ENCODE data around the gene RAB10. TPM values are rescaled to one million over a fixed set of nuclear protein-coding genes. Genes with fewer than 3 reads are reported as not detected.

The RAB10 gene
- total and polyA plus RNA-seq, 2 of the 13 experiments (the other 11 are each of a cell fraction or from before 2014, with no cell fraction given), result 48.2 to 120 TPM

DNA sequence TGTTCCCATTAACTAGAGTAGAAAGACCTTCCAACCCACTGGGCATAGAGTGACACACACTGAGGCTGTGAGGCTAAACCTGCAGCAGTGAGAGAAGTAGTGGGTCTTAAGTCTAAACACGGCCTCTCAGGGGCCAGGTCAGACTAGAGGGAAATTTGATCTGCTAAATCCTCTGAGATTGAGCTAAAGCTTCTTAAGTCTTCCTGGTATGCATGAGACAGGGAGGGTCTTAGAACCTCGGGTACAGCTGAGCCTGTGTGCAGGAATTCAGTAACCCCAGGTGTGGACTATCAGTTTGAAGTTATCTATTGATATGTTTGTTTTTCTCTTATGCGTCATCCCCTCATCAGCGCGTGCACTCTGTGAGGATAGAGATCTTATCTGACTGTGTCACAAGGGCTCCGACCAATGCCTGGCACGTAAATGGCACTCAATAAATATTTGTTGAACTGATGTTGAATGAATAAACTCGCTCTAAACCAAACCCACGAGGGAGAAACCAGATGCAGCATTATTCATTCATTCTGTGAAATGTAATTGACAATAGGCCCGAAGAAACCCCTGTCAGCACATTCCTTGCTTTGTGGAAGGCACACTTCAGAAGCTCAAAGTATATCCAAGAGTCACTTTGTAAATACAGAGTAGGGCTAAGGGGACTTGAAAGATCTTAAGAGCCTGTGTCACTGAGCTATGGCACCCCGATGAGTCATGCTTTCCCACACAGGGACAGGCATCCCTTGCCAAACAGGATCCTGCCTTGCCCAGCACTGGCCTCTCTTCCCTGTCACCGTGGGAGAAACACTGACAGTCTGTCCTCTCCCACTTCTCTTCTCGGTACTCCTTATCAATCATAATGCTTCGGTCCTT lies 21.7 kb upstream of the RAB10 start (continued):
- TF ChIP-seq, protein P1, sequence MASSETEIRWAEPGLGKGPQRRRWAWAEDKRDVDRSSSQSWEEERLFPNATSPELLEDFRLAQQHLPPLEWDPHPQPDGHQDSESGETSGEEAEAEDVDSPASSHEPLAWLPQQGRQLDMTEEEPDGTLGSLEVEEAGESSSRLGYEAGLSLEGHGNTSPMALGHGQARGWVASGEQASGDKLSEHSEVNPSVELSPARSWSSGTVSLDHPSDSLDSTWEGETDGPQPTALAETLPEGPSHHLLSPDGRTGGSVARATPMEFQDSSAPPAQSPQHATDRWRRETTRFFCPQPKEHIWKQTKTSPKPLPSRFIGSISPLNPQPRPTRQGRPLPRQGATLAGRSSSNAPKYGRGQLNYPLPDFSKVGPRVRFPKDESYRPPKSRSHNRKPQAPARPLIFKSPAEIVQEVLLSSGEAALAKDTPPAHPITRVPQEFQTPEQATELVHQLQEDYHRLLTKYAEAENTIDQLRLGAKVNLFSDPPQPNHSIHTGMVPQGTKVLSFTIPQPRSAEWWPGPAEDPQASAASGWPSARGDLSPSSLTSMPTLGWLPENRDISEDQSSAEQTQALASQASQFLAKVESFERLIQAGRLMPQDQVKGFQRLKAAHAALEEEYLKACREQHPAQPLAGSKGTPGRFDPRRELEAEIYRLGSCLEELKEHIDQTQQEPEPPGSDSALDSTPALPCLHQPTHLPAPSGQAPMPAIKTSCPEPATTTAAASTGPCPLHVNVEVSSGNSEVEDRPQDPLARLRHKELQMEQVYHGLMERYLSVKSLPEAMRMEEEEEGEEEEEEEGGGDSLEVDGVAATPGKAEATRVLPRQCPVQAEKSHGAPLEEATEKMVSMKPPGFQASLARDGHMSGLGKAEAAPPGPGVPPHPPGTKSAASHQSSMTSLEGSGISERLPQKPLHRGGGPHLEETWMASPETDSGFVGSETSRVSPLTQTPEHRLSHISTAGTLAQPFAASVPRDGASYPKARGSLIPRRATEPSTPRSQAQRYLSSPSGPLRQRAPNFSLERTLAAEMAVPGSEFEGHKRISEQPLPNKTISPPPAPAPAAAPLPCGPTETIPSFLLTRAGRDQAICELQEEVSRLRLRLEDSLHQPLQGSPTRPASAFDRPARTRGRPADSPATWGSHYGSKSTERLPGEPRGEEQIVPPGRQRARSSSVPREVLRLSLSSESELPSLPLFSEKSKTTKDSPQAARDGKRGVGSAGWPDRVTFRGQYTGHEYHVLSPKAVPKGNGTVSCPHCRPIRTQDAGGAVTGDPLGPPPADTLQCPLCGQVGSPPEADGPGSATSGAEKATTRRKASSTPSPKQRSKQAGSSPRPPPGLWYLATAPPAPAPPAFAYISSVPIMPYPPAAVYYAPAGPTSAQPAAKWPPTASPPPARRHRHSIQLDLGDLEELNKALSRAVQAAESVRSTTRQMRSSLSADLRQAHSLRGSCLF (CRISPR knock-in tag; IDR thresholded peaks at IDR 0.05; ENCODE audit: borderline replicate concordance), result no peak
- TF ChIP-seq SRSF1 (optimal IDR thresholded peaks at IDR 0.05; ENCODE audit: low read depth, low read length) (no peak), ZNF263 (CRISPR knock-in tag; IDR thresholded peaks at IDR 0.05) (no peak), ZBTB7B (CRISPR knock-in tag; IDR thresholded peaks at IDR 0.05) (no peak), NFIB (CRISPR knock-in tag; IDR thresholded peaks at IDR 0.05; ENCODE audit: borderline replicate concordance) (no peak), SYNCRIP (IDR thresholded peaks at IDR 0.05; ENCODE audit: insufficient read depth, low read depth, low read length) (no peak), ZNF296 (CRISPR knock-in tag; conservative IDR thresholded peaks at IDR 0.05) (no peak)
- TF ChIP-seq, protein P2, sequence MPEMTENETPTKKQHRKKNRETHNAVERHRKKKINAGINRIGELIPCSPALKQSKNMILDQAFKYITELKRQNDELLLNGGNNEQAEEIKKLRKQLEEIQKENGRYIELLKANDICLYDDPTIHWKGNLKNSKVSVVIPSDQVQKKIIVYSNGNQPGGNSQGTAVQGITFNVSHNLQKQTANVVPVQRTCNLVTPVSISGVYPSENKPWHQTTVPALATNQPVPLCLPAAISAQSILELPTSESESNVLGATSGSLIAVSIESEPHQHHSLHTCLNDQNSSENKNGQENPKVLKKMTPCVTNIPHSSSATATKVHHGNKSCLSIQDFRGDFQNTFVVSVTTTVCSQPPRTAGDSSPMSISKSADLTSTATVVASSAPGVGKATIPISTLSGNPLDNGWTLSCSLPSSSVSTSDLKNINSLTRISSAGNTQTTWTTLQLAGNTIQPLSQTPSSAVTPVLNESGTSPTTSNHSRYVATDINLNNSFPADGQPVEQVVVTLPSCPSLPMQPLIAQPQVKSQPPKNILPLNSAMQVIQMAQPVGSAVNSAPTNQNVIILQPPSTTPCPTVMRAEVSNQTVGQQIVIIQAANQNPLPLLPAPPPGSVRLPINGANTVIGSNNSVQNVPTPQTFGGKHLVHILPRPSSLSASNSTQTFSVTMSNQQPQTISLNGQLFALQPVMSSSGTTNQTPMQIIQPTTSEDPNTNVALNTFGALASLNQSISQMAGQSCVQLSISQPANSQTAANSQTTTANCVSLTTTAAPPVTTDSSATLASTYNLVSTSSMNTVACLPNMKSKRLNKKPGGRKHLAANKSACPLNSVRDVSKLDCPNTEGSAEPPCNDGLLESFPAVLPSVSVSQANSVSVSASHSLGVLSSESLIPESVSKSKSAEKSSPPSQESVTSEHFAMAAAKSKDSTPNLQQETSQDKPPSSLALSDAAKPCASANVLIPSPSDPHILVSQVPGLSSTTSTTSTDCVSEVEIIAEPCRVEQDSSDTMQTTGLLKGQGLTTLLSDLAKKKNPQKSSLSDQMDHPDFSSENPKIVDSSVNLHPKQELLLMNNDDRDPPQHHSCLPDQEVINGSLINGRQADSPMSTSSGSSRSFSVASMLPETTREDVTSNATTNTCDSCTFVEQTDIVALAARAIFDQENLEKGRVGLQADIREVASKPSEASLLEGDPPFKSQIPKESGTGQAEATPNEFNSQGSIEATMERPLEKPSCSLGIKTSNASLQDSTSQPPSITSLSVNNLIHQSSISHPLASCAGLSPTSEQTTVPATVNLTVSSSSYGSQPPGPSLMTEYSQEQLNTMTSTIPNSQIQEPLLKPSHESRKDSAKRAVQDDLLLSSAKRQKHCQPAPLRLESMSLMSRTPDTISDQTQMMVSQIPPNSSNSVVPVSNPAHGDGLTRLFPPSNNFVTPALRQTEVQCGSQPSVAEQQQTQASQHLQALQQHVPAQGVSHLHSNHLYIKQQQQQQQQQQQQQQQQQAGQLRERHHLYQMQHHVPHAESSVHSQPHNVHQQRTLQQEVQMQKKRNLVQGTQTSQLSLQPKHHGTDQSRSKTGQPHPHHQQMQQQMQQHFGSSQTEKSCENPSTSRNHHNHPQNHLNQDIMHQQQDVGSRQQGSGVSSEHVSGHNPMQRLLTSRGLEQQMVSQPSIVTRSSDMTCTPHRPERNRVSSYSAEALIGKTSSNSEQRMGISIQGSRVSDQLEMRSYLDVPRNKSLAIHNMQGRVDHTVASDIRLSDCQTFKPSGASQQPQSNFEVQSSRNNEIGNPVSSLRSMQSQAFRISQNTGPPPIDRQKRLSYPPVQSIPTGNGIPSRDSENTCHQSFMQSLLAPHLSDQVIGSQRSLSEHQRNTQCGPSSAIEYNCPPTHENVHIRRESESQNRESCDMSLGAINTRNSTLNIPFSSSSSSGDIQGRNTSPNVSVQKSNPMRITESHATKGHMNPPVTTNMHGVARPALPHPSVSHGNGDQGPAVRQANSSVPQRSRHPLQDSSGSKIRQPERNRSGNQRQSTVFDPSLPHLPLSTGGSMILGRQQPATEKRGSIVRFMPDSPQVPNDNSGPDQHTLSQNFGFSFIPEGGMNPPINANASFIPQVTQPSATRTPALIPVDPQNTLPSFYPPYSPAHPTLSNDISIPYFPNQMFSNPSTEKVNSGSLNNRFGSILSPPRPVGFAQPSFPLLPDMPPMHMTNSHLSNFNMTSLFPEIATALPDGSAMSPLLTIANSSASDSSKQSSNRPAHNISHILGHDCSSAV (CRISPR knock-in tag; IDR thresholded peaks at IDR 0.05; ENCODE audit: borderline replicate concordance), result no peak
- TF ChIP-seq, protein P3, sequence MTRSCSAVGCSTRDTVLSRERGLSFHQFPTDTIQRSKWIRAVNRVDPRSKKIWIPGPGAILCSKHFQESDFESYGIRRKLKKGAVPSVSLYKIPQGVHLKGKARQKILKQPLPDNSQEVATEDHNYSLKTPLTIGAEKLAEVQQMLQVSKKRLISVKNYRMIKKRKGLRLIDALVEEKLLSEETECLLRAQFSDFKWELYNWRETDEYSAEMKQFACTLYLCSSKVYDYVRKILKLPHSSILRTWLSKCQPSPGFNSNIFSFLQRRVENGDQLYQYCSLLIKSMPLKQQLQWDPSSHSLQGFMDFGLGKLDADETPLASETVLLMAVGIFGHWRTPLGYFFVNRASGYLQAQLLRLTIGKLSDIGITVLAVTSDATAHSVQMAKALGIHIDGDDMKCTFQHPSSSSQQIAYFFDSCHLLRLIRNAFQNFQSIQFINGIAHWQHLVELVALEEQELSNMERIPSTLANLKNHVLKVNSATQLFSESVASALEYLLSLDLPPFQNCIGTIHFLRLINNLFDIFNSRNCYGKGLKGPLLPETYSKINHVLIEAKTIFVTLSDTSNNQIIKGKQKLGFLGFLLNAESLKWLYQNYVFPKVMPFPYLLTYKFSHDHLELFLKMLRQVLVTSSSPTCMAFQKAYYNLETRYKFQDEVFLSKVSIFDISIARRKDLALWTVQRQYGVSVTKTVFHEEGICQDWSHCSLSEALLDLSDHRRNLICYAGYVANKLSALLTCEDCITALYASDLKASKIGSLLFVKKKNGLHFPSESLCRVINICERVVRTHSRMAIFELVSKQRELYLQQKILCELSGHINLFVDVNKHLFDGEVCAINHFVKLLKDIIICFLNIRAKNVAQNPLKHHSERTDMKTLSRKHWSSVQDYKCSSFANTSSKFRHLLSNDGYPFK (CRISPR knock-in tag; IDR thresholded peaks at IDR 0.05; ENCODE audit: borderline replicate concordance), result no peak
- TF ChIP-seq, protein P4, sequence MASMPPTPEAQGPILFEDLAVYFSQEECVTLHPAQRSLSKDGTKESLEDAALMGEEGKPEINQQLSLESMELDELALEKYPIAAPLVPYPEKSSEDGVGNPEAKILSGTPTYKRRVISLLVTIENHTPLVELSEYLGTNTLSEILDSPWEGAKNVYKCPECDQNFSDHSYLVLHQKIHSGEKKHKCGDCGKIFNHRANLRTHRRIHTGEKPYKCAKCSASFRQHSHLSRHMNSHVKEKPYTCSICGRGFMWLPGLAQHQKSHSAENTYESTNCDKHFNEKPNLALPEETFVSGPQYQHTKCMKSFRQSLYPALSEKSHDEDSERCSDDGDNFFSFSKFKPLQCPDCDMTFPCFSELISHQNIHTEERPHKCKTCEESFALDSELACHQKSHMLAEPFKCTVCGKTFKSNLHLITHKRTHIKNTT (CRISPR knock-in tag; IDR thresholded peaks at IDR 0.05), result no peak

Data from HepG2 (cell line).